ENCODE results near the gene GRK4.
A peak's percentile ranks its signal among the peaks of the same experiment; 100 is the strongest.

Gene GRK4

DNA sequence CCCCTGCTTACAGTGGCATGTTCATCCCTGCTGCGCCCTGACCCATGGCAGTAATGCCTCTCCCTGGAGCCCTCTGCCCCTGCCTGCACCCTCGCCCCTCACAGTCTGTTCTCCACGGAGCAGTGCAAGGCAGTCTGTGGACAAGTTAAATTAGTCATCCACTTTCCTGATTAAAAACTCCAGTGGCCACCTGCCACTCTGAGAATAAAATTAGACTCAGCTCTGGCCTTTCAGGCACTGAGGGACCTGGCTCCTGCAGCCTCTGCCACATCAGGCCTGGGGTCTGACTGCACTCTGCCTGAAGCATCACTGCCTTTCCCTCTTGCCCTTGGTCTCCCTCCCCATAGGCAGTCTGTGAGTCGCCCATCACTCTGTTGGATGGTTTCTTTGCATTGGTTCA is 53.6 kb downstream of the GRK4 start:
- no peak for DNase-seq

GRCh38 chr4:3017504-3017903 is 54.1 kb downstream of the GRK4 start:
- DNase-seq: no peak

GRCh38 chr4:3019145-3019846 is 55.9 kb downstream of the GRK4 start:
- no peak for DNase-seq

DNA sequence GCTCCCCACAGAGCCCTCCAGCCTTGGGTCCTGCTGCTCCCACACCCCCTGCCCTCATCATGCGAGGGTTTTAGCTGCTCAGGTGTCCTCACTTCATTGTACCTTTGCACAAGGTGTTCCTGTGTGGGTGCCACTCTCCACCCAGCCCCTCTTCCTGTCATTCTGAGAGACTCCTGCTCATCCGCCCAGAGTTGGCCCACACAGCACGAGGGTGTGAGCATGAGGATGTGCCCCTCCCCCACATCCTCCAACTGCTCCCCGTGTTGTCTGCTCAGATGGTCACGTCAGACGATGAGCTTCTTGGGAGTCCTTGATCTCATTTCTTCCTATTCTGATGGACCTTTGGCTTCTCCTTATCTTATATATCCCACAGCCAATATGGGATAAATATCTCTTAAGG is 57.8 kb downstream of the GRK4 start:
- DNase-seq: no peak

GRCh38 chr4:3021627-3022026 is 58.3 kb downstream of the GRK4 start:
- DNase-seq: peak; percentile 26

GRCh38 chr4:3022112-3022511 is 58.7 kb downstream of the GRK4 start:
- no peak for DNase-seq

GRCh38 chr4:3022651-3023050 is 59.3 kb downstream of the GRK4 start:
- no peak for DNase-seq

GRCh38 chr4:3025881-3026280 is 62.5 kb downstream of the GRK4 start:
- peak; percentile 22 for DNase-seq

GRCh38 chr4:3026540-3026939 is 63.2 kb downstream of the GRK4 start:
- peak; percentile 35 for DNase-seq

DNA sequence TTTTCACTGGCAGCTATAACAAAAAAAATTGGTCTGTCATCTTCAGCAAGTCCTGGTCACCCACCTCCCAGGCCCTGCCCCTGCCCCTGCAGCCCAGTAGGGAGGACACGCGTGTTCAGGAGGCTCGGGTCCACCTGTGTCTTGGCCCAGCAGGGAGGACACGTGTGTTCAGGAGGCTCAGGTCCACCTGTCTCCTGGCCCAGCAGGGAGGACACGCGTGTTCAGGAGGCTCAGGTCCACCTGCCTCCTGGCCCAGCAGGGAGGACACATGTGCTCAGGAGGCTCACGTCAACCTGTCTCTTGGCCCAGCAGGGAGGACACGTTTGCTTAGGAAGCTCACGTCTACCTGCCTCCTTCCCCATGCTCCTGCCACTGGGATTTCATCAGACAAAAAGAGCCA is 66.1 kb downstream of the GRK4 start:
- DNase-seq: peak; percentile 43

- DNase-seq: peak; percentile 51
These were observed 67.4 kb downstream of the GRK4 start for GRCh38 chr4:3030566-3031356.

DNA sequence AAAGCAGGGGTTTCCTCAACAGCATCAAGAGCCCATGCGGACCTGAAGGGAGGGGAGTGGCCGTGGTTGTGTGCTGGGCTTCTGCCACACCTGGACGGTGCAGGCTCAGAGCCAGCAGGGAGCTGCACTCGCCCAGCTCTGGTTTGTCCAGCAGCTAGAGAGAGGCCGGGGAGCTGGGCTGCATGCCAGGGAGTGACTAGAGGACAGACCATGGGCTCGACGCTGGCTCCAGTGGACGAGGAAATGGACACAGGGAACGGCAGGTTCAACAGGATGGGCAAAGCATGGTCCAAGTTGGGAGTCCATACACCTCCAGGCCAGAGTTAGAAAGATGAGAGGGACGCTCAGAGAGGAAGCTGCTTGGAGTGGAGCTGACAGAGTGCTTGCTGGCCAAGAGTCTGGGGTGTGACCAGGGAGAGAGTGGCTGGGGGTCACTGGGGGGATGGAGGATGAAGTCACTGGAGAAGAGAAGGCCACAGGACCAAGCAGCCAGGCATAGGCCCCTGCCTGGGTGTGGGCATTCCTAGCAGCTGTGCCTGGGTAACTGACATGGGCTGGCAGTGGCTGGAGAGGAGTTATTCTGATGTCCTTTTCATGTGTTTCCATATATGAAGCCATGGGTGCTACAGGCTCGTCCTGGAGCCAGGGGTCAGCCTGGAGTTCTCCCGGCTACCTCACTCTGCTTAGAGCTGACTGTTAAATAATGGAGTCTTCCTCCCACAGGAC is 68.1 kb downstream of the GRK4 start:
- no peak for DNase-seq

GRCh38 chr4:3034231-3034630 is 70.9 kb downstream of the GRK4 start:
- DNase-seq: no peak

GRCh38 chr4:3035249-3035648 is 71.9 kb downstream of the GRK4 start:
- no peak for DNase-seq

DNA sequence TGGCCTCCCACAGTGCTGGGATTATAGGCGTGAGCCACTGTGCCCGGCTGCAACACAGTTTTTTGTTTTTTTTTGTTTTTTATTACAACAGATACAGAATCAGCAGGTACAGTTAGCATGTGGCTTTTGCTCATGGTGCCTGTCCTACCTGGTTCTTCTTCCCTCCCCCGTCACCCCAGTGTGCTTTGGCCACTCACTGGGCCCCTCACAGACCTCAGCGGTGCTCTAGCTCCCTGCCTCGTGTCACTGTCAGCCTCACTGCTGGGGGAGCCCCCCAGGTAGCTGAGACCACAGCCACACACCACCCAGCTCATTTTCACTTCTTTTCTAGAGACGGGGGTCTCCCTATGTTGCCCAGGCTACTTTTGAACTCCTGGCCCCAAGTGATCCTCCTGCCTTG is 72.3 kb downstream of the GRK4 start:
- no peak for DNase-seq

GRCh38 chr4:3036131-3036952 is 73.0 kb downstream of the GRK4 start:
- no peak for DNase-seq

DNA sequence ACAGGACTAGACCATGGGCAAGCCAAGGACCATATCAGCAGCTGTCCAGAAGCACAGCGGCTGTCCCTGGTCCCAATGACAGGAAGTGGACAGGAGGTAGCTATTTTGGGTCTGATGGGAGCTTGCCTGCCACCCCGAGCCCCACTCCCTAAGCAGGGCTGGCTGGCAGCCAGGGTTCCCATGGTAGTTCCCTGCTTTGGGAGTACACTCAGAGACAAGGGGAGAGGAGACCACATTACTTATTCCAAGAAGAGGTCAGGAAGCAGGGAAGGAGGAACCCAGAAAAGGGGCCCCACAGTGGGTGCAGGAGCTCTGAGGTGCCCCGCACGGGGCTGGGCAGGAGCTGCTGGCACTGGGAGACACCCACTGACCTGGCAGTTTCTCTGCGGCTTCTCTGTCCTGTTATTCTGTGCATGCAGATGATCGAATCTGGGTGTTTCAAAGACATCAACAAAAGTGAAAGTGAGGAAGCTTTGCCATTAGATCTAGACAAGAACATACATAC is 74.6 kb downstream of the GRK4 start:
- no peak for DNase-seq

DNA sequence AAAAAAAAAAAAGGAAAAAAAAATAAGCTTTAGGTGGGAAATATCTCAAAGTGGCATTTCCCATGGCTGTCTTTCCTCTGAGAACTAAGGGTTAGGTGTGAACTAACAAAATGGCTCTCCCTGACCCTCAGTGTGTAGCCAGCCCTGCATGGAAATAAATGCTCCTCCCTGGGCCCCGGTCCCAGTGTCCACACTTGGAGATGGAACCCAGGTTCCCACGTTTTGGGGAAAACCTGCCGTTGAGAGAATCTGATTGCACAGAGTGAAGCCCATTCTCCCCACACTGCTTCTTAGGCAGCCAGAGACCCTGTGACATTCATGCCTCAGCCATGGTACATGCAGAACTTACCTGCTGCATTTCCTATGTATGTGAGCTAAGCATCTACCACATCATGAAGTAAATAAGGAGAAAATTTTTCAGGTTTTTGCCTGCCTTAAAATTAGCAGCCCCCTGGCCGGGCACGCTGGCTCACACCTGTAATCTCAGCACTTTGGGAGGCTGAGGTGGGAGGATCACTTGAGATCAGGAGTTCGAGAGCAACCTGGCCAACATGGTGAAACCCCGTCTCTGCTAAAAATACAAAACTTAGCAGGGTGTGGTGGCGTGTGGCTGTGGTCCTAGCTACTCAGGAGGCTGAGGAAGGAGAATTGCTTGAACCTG is 76.5 kb downstream of the GRK4 start:
- no peak for DNase-seq

DNA sequence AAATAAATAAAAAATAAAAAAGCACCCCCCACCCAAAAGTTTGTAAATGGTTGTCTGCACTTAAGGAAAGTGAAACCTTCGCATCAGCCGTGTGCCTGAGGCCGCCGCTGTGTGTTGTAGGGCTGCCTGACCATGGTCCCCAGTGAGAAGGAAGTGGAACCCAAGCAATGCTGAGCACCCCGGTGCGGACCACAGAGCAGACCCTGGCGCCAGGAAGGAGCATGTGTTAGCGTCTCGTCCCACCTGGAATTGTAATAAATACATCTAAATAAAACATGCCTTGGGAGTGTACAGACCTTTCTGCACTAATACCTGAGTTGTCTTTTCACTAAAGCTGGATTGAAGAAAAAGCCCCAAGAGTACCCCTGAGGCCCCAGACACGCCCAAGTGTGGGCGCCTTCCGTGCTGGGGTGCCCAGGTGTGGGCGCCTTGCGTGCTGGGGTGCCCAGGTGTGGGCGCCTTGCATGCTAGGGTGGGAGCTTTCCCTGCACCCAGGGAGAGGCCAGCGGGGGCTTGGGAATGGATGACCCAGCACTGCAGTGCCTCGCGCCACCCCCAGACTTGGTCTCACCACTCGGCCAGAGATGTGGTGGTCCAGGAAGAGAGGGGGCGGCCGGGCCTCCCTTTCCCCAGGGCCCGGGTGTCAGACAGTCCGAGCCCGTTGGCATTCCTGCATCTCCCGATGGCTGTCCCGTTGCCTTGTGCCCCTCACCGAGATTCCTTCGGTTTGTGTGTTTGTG is 77.3 kb downstream of the GRK4 start:
- no peak for DNase-seq

- DNase-seq: peak; percentile 79
These were observed 78.1 kb downstream of the GRK4 start for GRCh38 chr4:3041192-3042142.
